GM18507 (cell line): ENCODE measurements around the gene RAB11A.

Experiments used
- DNase-seq: peaks from one replicate; pipeline ENCODE4 v3.0.0; 2011; ENCODE audit warnings: low read depth; ENCODE audit not compliant: insufficient read length; ENCODE audit errors: extremely low spot score
- FAIRE-seq: peaks from 2 replicates; lab custom pipeline; 2011; peaks lifted over from hg19 to GRCh38; lab: Jason Lieb, UNC

Gene RAB11A

DNA sequence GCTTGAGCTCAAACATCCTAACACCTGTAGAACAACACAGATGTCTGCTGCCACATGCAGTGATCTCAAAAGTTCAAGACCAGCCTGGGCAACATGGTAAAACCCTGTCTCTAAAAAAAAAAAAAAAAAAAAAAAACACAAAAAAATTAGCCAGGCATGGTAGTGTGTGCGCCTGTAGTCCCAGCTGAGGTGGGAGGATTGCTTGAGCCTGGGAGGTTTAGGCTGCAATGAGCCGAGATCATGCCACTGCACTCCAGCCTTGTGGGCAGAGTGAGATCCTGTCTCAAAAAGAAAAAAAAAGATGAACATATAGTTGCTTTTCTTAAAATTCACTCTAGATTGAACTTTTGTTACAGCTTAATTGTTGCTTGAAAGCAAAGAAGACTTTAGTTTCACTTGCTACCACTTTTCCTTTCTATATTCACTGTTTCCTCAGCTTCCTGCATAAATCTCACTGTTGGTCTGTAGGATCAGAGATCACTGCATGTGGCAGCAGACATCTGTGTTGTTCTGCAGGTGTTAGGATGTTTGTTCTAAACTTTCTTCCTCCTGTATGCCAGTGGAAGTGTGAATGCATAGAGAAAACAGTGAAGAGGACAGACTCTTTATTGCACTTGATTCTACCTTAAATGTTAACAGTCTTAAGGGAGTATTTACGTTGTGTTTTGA is 12.6 kb downstream of the RAB11A start:
- peak; percentile 62 for FAIRE-seq
- DNase-seq: no peak

DNA sequence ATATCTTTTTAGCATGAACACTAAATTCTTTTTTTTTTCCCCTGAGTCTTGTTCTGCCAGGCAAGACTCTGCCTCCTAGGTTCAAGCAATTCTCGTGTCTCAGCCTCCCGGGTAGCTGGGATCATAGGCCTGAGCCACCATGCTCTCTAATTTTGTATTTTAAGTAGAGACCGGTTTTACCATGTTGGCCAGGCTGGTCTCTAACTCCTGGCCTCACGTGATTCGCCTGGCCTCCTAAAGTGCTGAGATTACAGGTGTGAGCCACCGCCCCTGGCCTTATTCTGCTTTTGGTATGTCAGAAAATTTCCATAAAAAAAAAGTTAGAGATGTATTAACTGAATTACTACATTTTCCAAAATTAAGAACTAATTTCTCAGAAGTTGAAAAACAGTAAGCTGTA is 14.3 kb downstream of the RAB11A start:
- DNase-seq (no peak), FAIRE-seq (no peak)

DNA sequence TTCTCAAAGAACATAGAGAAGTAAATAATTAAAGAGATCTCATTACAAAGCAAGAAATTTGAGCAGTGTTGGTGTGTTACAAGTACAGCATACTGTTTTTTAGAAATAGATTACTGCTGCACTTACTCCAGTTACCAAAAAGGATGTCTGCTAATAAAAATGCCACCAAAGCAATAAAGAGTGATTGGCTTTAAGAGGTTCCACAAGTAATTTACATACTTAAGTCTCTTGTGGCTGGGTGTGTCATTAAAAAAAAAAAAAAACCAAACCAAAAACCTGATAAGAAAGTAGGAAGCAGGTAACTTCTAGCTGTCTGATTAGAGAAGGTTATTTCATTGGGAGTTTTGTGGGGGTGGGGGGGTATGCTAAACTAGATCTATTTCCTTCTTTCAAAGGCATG is 15.2 kb downstream of the RAB11A start:
- DNase-seq: no peak
- no peak for FAIRE-seq

GRCh38 chr15:65885668-65886218 is 16.5 kb downstream of the RAB11A start:
- FAIRE-seq: no peak
- no peak for DNase-seq

DNA sequence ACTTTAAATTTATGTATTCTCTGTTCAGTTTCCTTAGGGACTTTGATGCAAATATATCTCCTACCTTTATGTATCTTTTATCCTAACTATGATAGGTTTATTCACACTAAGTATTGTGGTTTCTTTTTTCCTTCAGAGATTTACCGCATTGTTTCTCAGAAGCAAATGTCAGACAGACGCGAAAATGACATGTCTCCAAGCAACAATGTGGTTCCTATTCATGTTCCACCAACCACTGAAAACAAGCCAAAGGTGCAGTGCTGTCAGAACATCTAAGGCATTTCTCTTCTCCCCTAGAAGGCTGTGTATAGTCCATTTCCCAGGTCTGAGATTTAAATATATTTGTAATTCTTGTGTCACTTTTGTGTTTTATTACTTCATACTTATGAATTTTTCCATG is 18.3 kb downstream of the RAB11A start:
- FAIRE-seq: peak; percentile 18
- DNase-seq: no peak

DNA sequence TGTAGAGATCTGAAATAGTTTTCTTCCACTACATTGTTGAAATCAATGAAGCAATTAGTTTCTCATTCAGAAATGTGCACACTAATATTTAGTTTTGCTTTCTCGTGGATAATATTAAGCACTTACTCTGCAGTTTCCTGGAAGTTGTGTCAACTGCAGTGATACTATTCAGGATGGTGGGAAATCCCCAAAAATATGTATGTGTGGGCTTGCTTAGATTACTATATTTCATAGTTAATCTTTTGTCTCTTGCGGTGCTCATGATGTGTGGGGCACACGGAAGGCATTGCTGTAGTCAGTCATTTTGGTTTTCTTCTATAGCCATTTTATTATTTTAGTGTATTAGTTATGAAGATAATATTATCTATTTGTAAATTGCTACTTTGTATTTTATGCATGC is 19.7 kb downstream of the RAB11A start:
- FAIRE-seq (peak; percentile 65), DNase-seq (no peak)

DNA sequence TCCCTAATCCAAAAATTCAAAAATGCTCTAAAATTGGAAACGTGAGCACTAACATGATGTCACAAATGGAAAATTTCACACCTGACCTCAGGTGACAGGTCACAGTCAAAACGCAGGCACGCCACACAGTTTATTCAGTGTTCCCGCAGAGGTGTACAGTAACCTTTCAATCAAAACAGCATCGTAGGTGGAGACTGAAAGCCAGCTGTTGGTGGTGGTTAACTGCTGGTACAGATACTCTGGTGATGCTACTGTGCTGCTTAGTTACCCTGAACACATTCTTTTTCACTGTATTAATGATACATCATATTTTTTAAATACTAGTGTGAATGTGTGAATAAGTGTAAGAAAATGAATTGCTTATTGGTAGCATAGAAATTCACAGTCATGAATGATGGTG is 23.8 kb downstream of the RAB11A start:
- DNase-seq (no peak), FAIRE-seq (no peak)

DNA sequence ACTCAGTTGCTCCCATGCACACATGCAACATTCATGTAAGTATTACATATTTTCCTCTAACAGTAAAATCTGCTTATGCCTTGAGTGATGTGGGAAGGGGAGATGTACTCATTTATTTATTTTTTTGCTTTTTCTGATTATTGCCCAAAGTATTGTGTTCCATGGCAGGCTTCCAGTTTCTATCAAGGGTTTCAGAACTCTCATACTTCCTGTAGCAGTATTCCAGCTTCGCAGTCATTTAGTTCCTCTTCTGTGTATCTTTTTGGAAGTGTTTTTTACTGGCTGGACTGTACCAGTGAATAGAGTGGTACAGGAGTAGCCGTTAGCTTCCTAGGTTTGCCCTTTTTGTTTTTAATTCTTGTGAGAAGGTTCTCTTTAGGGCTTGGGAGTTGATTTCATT is 26.9 kb downstream of the RAB11A start:
- no peak for FAIRE-seq
- no peak for DNase-seq

GRCh38 chr15:65900488-65900887 is 31.2 kb downstream of the RAB11A start:
- FAIRE-seq: no peak
- DNase-seq: no peak

GRCh38 chr15:65901336-65901735 is 32.0 kb downstream of the RAB11A start:
- DNase-seq: no peak
- FAIRE-seq: no peak

DNA sequence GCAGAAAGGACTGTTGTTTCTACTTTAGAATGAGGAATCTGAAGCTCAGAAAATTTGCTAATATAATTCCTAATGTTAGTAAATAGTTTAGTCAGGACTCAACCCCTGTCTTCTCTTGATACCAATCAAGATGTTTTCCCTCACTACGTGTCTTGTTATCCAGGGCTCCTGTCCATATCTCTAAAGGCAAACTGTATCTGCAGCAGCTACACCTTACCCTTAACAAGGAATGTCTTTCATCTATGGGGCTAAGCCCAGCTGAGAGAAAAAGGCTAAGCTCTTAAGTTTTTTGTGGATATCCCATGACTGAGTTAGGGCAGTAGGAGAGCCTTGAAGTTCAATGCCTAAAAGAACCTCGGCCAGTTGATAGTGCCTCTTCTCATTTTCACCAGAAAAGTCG is 32.5 kb downstream of the RAB11A start:
- no peak for DNase-seq
- peak; percentile 29 for FAIRE-seq

- FAIRE-seq: peak; percentile 94
- no peak for DNase-seq
Observed at GRCh38 chr15:65902373-65902772, 33.1 kb downstream of the RAB11A start.

- FAIRE-seq (no peak), DNase-seq (no peak)
Observed at GRCh38 chr15:65903296-65904073, 34.2 kb downstream of the RAB11A start.

DNA sequence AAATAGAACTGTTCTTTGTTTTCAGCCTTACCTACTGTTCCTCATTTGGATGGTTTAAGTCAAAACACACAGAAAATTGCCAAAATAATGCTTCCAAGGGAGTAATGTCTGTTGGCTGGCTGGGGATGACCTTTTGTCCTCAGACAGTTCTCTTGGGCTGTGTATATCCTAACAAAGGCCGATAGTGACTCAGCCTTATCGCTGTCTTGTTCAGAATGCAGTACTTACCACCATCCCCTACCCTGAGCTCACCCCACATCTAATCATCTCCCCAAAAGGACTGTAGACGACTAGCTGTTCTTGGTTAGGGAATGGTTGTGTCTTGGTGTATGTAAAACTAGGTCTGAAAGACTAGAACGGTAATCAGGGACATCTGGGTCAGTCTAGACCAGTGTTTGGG is 35.0 kb downstream of the RAB11A start:
- FAIRE-seq (no peak), DNase-seq (no peak)

- DNase-seq (no peak), FAIRE-seq (no peak)
Observed at GRCh38 chr15:65906396-65906795, 37.1 kb downstream of the RAB11A start.

- DNase-seq (no peak), FAIRE-seq (no peak)
Observed at GRCh38 chr15:65907661-65908060, 38.4 kb downstream of the RAB11A start.

DNA sequence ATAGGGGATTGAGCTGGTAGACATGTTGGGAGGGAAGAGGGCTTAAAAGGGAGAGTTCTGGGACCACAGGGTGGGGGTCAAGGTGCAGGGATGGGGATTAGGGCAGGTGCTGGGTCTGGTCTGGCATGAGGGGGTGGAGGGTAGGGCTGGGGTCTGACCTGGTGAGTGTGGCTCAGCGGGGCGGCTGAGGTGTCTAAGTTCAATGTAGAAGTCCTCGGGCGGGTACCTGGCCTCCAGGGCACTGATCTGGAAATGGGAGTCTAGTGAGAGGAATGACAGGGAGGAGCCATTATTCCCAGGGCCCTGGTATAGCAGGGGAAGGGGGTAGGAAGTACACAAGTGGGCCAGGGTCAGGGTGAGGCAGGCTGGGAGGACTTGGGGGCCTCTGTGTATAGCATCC is 39.6 kb downstream of the RAB11A start:
- no peak for DNase-seq
- no peak for FAIRE-seq

- DNase-seq: no peak
- FAIRE-seq: no peak
Observed at GRCh38 chr15:65909831-65910230, 40.5 kb downstream of the RAB11A start.

GRCh38 chr15:65910341-65910740 is 41.0 kb downstream of the RAB11A start:
- DNase-seq: no peak
- FAIRE-seq: no peak

DNA sequence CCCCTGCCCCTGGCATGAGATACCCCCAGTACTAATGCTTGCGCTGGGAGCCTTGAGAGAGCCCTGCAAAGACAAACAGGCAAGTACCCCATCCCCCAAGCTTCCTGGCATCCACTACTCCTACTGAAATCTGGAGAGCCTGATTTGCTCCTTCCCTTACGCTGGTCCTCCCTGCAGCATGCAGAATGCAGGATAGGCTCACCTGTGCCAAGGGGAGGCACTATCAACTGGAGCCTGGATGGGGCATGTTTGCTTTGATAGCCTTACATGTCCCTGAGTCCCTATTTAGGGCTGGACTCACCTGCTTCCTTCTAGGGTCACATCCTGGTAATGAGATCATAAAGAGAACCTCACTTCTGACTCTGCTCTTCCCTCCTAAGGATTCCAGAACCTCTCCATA is 42.9 kb downstream of the RAB11A start:
- FAIRE-seq (no peak), DNase-seq (no peak)

GRCh38 chr15:65913631-65914199 is 44.4 kb downstream of the RAB11A start:
- no peak for DNase-seq

More at GRCh38 chr15:65913631-65914199, 44.4 kb downstream of the RAB11A start:
- no peak for FAIRE-seq
